Stimulated activated CD4-positive, alpha-beta T cell treated with anti-CD3 and anti-CD28 coated beads, Interleukin-1b, Interleukin-23, amount 100 ng/mL, for 48 hours (primary cell): ENCODE results near the gene LIN52.

Experiments used
- DNase-seq: peaks from one replicate; pipeline ENCODE4 v3.0.0-alpha.2; 2020

LIN52 gene

DNA sequence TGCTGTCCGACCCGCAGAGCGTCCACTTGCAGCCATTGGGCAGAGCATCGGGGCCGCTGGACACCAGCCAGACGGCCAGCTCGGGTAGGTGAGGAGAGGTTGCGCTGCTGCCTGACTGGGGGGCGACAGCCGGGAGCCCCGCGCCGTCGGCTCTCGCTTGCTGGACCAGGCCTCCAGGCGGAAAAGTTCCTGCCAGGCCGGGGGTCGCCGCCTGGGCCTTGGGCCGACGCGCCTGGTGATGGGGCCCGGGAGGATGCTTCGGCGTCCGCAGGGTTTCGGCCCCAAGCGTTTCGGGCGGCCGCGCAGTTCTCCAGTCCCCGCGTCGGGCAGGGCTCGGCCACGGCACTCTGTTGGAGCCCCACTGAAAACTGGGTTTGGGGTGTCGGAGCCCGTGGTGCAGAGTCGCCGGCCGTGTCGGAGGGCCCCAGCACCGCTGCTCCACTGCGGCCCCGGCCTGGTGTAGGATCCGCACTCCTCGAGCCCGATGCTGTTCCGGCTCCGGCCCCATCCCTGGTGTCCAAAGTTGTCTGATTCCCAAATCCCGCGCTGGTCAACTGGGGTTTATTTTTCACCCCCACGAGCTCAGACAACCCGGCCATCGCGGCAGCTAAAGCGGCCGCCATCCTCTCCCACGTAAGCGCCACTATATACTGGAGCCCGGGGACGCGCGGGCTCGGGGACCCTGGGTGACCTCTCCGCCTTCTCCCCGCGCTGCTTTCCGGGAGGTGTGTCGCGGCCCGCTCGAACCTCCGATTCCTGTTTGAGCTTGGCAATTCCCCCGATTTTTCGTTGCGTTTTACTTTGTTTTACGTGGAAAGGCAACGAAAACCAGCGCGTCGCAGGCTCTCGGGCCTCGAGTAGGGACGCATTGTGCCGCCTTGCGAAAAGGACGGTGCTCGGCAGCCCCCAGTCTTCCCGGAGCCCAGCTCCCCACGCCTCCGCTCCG lies 155.4 kb downstream of the LIN52 start:
- no peak for DNase-seq

GRCh38 chr14:74240794-74241651 lies 156.3 kb downstream of the LIN52 start:
- DNase-seq: no peak

DNA sequence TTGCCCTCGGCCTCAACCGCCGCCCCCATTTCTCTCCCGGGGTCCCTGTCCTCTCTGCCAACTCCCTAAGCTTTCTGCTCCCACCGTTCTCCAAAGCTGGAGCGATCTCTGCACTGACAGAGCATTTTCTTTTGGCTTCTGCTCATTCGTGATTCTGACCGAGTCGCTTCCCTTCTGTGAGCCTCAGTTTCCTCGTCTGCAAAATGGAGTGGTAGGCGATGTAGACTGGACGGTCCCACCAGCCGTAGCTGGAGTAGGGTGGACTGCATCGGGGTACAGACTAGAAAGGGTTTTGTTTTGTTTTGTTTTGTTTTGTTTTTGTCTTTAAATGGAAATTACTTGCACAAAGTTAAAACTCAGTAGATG lies 156.9 kb downstream of the LIN52 start:
- no peak for DNase-seq

- no peak for DNase-seq
These were observed 157.4 kb downstream of the LIN52 start for GRCh38 chr14:74242021-74242779.

DNA sequence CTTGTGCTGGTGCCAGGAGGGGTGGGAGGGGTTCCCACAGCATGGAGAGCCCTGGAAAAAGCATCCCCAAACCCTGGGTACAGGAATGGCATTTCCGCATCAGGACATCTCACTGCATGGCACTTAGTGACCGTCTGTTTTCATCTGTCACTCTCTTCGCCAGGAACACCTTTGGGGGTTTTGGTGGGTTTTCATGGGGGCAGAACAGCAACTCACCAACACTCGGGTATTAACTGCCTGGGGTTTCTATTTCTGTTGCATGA lies 158.0 kb downstream of the LIN52 start:
- no peak for DNase-seq

GRCh38 chr14:74243051-74243450 lies 158.3 kb downstream of the LIN52 start:
- no peak for DNase-seq

GRCh38 chr14:74244115-74244514 lies 159.4 kb downstream of the LIN52 start:
- no peak for DNase-seq

- DNase-seq: no peak
These were observed 160.5 kb downstream of the LIN52 start for GRCh38 chr14:74245292-74245691.

DNA sequence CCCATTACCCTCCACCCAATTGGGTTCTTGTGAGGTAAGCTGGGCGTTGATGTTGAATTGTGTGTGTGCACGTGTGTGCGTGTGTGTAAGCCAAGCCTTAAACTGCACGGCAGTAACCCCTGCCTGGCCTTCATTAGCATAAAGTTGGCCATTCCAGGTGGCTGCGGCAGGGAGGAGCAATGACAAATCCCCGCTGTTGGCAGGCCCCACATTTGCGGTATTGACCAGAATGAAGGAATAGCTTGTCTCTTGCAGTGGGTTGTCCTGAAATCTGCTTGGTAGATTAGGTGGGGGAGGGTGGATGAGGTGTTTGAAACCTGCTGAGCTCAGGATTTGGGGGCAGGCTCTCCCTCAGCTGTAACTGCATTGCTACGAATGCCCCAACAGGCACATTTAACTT lies 161.8 kb downstream of the LIN52 start:
- DNase-seq: no peak

DNA sequence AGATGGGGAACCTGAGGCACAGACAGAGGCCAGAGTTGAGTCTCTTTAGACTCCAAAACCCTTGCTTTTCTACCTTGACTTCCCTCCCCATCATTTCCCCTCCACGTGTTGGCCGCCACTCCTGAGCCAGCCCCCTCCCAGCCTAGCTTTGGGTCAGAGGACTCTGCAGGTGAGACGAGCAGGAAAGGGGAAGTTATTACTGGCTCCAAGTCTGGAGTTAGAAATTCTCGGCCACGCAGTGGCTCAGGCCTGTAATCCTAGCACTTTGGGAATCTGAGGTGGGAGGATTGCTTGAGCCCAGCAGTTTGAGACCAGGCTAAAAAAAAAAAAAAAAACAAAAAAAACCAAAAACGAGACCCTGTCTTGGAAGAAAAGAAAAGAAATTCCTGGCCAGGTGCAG lies 163.3 kb downstream of the LIN52 start:
- no peak for DNase-seq

DNA sequence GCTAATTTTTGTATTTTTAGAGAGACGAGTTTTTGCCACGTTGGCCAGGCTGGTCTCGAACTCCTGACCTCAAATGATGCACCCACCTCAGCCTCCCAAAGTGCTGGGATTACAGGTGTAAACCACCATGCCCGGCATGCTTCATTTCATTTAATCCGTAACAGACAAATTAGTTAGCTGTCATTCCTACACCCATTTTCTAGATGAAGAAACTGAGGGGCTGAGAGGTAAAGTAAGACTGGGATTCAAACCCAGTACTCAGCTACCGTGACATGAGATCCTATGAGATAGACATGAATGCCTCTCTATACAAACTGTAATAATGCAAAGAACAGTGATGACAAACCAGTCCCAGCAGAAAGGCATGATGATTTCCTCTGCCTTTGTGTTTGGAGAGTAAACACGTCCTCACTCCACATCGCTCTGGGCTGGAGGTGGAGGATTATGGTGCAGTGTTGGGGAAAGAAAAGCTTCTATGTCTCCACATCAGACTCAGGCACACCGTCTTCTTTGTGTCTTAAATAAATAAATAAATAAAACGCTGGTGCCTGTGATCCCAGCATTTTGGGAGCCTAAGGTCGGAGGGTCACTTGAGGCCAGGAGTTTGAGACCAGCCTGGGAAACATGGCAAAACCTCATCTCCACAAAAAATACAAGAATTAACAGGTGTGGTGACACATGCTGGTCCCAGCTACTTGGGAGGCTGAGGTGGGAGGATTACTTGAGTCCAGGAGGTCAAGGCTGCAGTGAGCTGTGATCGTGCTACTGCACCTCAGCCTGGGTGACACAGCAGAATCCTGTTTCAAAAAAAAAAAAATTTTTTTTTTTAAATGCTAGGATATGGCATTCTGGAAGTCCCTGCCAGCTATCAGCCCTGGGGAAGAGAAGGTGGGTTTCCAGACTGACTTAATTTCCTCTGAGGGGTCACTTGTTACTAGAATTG lies 164.9 kb downstream of the LIN52 start:
- no peak for DNase-seq
